GM23338 (cell line): ENCODE results near the gene VILL. TPM values are rescaled to one million over a fixed set of nuclear protein-coding genes. Genes with fewer than 3 reads are reported as not detected.

Experiments used
- ATAC-seq: fragments of 200-7000 bp; cut with Tn5 transposase; 3 replicates; pipeline ENCODE4 v1.9.1; 2020
- DNase-seq: peaks from one replicate; pipeline ENCODE4 v3.0.0-alpha.2; 2015; ENCODE audit warnings: low spot score
- H2AFZ ChIP-seq: fragments of 200-600 bp; sonication (generic); 2 replicates; pipeline ENCODE4 v1.8.0; 2016; ENCODE audit warnings: antibody characterized with exemption, mild to moderate bottlenecking, moderate library complexity
- H3F3A ChIP-seq: fragments of 200-600 bp; sonication (generic); replicated peaks from 2 replicates; pipeline ENCODE4 v1.8.0; 2017; ENCODE audit warnings: antibody characterized with exemption, mixed run types, low read depth
- H3K27ac ChIP-seq: fragments of 200-600 bp; sonication (generic); 2 replicates; pipeline ENCODE4 v1.6.1; 2016; ENCODE audit warnings: low read depth
- H3K27me3 ChIP-seq: fragments of 200-600 bp; sonication (generic); 2 replicates; pipeline ENCODE4 v1.8.0; 2016; ENCODE audit warnings: mild to moderate bottlenecking, mixed run types, moderate library complexity; ENCODE audit not compliant: insufficient read depth
- H3K36me3 ChIP-seq: fragments of 200-600 bp; sonication (generic); 2 replicates; pipeline ENCODE4 v1.8.0; 2016; ENCODE audit warnings: mild to moderate bottlenecking; ENCODE audit not compliant: insufficient read depth
- H3K4me1 ChIP-seq: fragments of 200-600 bp; sonication (generic); 2 replicates; pipeline ENCODE4 v1.8.0; 2016; ENCODE audit warnings: mild to moderate bottlenecking, moderate library complexity; ENCODE audit not compliant: insufficient read depth
- H3K4me2 ChIP-seq: fragments of 200-600 bp; sonication (generic); 2 replicates; pipeline ENCODE4 v1.7.1; 2017; ENCODE audit warnings: mixed run types
- H3K4me3 ChIP-seq: fragments of 200-600 bp; sonication (generic); 2 replicates; pipeline ENCODE4 v1.6.1; 2016; ENCODE audit warnings: mixed run types
- H3K79me2 ChIP-seq: fragments of 200-600 bp; sonication (generic); replicated peaks from 2 replicates; pipeline ENCODE4 v1.8.0; 2017; ENCODE audit warnings: mild to moderate bottlenecking; ENCODE audit not compliant: insufficient read depth
- H3K9me2 ChIP-seq: fragments of 200-600 bp; sonication (generic); 2 replicates; pipeline ENCODE4 v1.8.0; 2017; ENCODE audit not compliant: insufficient read depth
- H4K20me1 ChIP-seq: fragments of 200-600 bp; sonication (generic); replicated peaks from 2 replicates; pipeline ENCODE4 v1.8.0; 2017; ENCODE audit warnings: mild to moderate bottlenecking; ENCODE audit not compliant: insufficient read depth
- H3K27ac Mint-ChIP-seq: 2 replicates; pipeline ENCODE4 v1.8.0; 2020; ENCODE audit warnings: inconsistent platforms, mild to moderate bottlenecking, moderate library complexity, mixed read lengths
- H3K27me3 Mint-ChIP-seq: 3 replicates; pipeline ENCODE4 v1.8.0; 2022; ENCODE audit warnings: low read depth, mild to moderate bottlenecking, moderate library complexity, mixed read lengths, inconsistent platforms; ENCODE audit not compliant: insufficient read depth, poor library complexity
- H3K36me3 Mint-ChIP-seq: 3 replicates; pipeline ENCODE4 v1.8.0; 2021; ENCODE audit warnings: low read depth, mild to moderate bottlenecking, inconsistent platforms, moderate library complexity, mixed read lengths
- H3K4me1 Mint-ChIP-seq: 3 replicates; pipeline ENCODE4 v1.8.0; 2020; ENCODE audit warnings: mild to moderate bottlenecking, inconsistent platforms, mixed read lengths
- H3K4me3 Mint-ChIP-seq: 3 replicates; pipeline ENCODE4 v1.8.0; 2021; ENCODE audit warnings: moderate library complexity, mild to moderate bottlenecking, inconsistent platforms, mixed read lengths
- H3K9me3 Mint-ChIP-seq: 3 replicates; pipeline ENCODE4 v1.8.0; 2020; ENCODE audit warnings: moderate library complexity, mild to moderate bottlenecking, inconsistent platforms, mixed read lengths
- CTCF ChIP-seq, 2 experiments: fragments of 200-600 bp in 1 of 2; sonication (generic) in 1 of 2; conservative IDR thresholded peaks; 2 replicates each; pipeline versions ENCODE4 v1.5.1 to v1.6.1; 2016 to 2017; ENCODE audit warnings: antibody characterized with exemption in 2 of 2, low read depth in 2 of 2, mild to moderate bottlenecking in 2 of 2, moderate library complexity in 1 of 2
- EZH2 ChIP-seq: fragments of 200-600 bp; sonication (generic); IDR thresholded peaks from one replicate; pipeline ENCODE4 v1.8.0; 2017; ENCODE audit warnings: antibody characterized with exemption, mild to moderate bottlenecking, low read depth; ENCODE audit not compliant: unreplicated experiment
- EZH2phosphoT487 ChIP-seq: fragments of 200-600 bp; sonication (generic); IDR thresholded peaks from one replicate; pipeline ENCODE4 v1.8.1; 2018; ENCODE audit warnings: antibody characterized with exemption; ENCODE audit not compliant: unreplicated experiment
- POLR2AphosphoS5 ChIP-seq: IDR thresholded peaks from 2 replicates; pipeline ENCODE4 v1.6.1; 2016; ENCODE audit warnings: antibody characterized with exemption, low read depth
- ZNF331 ChIP-seq: fragments of 250-450 bp; sonication (Bioruptor Pico); IDR thresholded peaks from 2 replicates; pipeline ENCODE4 v1.5.0; 2020; ENCODE audit warnings: low read depth, mild to moderate bottlenecking, moderate library complexity
- ZNF462 ChIP-seq: fragments of 250-450 bp; sonication (Bioruptor Pico); IDR thresholded peaks from 2 replicates; pipeline ENCODE4 v1.5.0; 2020; ENCODE audit warnings: mild to moderate bottlenecking, moderate library complexity
- polyA plus RNA-seq: library from polyadenylated mRNA; unstranded; fragments of >200 nt; fragmentation: Nextera tagmentation; extraction: Ambion mirVana; gene quantifications from 2 replicates; pipeline ENCODE4 v1.2.1, GENCODE V29; 2016
- total RNA-seq: library from RNA; depleted of rRNA; stranded (reverse); fragments of >200 nt; shearing (Covaris generic); gene quantifications from 2 replicates; pipeline ENCODE4 v1.2.3, GENCODE V29; 2014

The VILL gene
- total and polyA plus RNA-seq, 2 experiments from 2014 or later, result 2.7 to 9.8 TPM

GRCh38 chr3:38016847-38017444 is 26.4 kb downstream of the VILL start:
- Histone ChIP-seq H3K79me2 (no peaks in the 10 kb centered on the region), H3F3A (no peaks in the 10 kb centered on the region), H3K4me1 (no peaks in the 10 kb centered on the region), H3K27me3 (no peaks in the 10 kb centered on the region), H3K4me3 (no peak overlapping the region), H2AFZ (no peak overlapping the region), H4K20me1 (no peaks in the 10 kb centered on the region; the same call in 1 of the 2 replicates), H3K4me2 (no peak overlapping the region), H3K36me3 (0 out of 2 replicates have a peak, but pooled peaks cover 3% of the 10 kb centered on the region), H3K27ac (no peak overlapping the region), H3K9me2 (no peaks in the 10 kb centered on the region)
- Mint-ChIP-seq H3K36me3 (peaks cover 28% of the 10 kb centered on the region), H3K4me3 (no peak overlapping the region), H3K9me3 (no peaks in the 10 kb centered on the region), H3K27ac (no peak overlapping the region), H3K4me1 (no peaks in the 10 kb centered on the region), H3K27me3 (peaks cover 15% of the 10 kb centered on the region)
- no peak for DNase-seq
- no peak for ATAC-seq
- TF ChIP-seq ZNF462 (CRISPR knock-in tag), result no peak
- no peak for TF ChIP-seq EZH2phosphoT487
- no peak for TF ChIP-seq EZH2
- no peak for TF ChIP-seq POLR2AphosphoS5
- no peak for TF ChIP-seq ZNF331 (CRISPR knock-in tag)
- TF ChIP-seq CTCF (conservative IDR thresholded peaks at IDR 0.05; ENCODE audit: low read depth in 2 of 2), result no peak
